GM23338 (cell line): ENCODE results near the gene NEMF.

Experiments used
- CTCF ChIP-seq, 2 experiments: fragments of 200-600 bp in 1 of 2; sonication (generic) in 1 of 2; conservative IDR thresholded peaks; 2 replicates each; pipeline versions ENCODE4 v1.5.1 to v1.6.1; 2016 to 2017; ENCODE audit warnings: antibody characterized with exemption in 2 of 2, low read depth in 2 of 2, mild to moderate bottlenecking in 2 of 2, moderate library complexity in 1 of 2
- EZH2phosphoT487 ChIP-seq: fragments of 200-600 bp; sonication (generic); IDR thresholded peaks from one replicate; pipeline ENCODE4 v1.8.1; 2018; ENCODE audit warnings: antibody characterized with exemption; ENCODE audit not compliant: unreplicated experiment

GRCh38 chr14:49853572-49854375, 1.2 kb upstream of the NEMF start:
- TF ChIP-seq CTCF (conservative IDR thresholded peaks at IDR 0.05; ENCODE audit: low read depth in 2 of 2) (peak; percentile 82 to 89), EZH2phosphoT487 (no peak)
